Parathyroid adenoma (tissue), 2 donors: ENCODE measurements around the gene RIN3.

ENCODE experiments used
- H2AFZ ChIP-seq: fragments of 300-600 bp; sonication (generic); one replicate; pipeline ENCODE4 v1.7.0; 2017; ENCODE audit warnings: antibody characterized with exemption, mild to moderate bottlenecking
- H3K27ac ChIP-seq: fragments of 300-600 bp; sonication (generic); one replicate; pipeline ENCODE4 v1.7.0; 2017
- H3K27me3 ChIP-seq: fragments of 300-600 bp; sonication (generic); one replicate; pipeline ENCODE4 v1.7.0; 2017; ENCODE audit warnings: low read length; ENCODE audit not compliant: control insufficient read depth, insufficient read depth
- H3K36me3 ChIP-seq: fragments of 300-600 bp; sonication (generic); one replicate; pipeline ENCODE4 v1.7.0; 2017; ENCODE audit warnings: low read length; ENCODE audit not compliant: control insufficient read depth, insufficient read depth
- H3K4me1 ChIP-seq: fragments of 300-600 bp; sonication (generic); one replicate; pipeline ENCODE4 v1.7.0; 2017; ENCODE audit warnings: control low read depth
- H3K4me2 ChIP-seq: fragments of 300-600 bp; sonication (generic); one replicate; pipeline ENCODE4 v1.7.0; 2017; ENCODE audit warnings: low read length
- H3K4me3 ChIP-seq: fragments of 300-600 bp; sonication (generic); one replicate; pipeline ENCODE4 v1.7.0; 2017; ENCODE audit warnings: low read depth, low read length
- H3K79me2 ChIP-seq: fragments of 300-600 bp; sonication (generic); one replicate; pipeline ENCODE4 v1.7.0; 2017; ENCODE audit warnings: control low read depth
- H3K9ac ChIP-seq: fragments of 300-600 bp; sonication (generic); one replicate; pipeline ENCODE4 v1.7.0; 2017; ENCODE audit warnings: mild to moderate bottlenecking
- H3K9me3 ChIP-seq: fragments of 300-600 bp; sonication (generic); one replicate; pipeline ENCODE4 v1.7.0; 2017; ENCODE audit warnings: low read length; ENCODE audit not compliant: control insufficient read depth
- CTCF ChIP-seq: fragments of 300-600 bp; sonication (generic); IDR thresholded peaks from one replicate; pipeline ENCODE4 v1.7.0; 2017; ENCODE audit warnings: antibody characterized with exemption, mild to moderate bottlenecking
- donor health status: primary hyperparathyroidism.

The RIN3 gene

GRCh38 chr14:92475451-92476187 is 38.0 kb upstream of the RIN3 start:
- H3K27me3 ChIP-seq: no peaks in the 10 kb centered on the region
- TF ChIP-seq CTCF: no peak
- no peaks in the 10 kb centered on the region for H3K9me3 ChIP-seq
- no peak overlapping the region for H3K9ac ChIP-seq
- no peaks in the 10 kb centered on the region for H3K79me2 ChIP-seq
- no peak overlapping the region for H3K4me3 ChIP-seq
- H2AFZ ChIP-seq: peak overlapping the region; percentile 45
- peaks cover 22% of the 10 kb centered on the region for H3K4me1 ChIP-seq
- H3K4me2 ChIP-seq: no peak overlapping the region
- peak overlapping the region; percentile 24 for H3K27ac ChIP-seq
- H3K36me3 ChIP-seq: no peaks in the 10 kb centered on the region

- Histone ChIP-seq H3K36me3 (no peaks in the 10 kb centered on the region), H3K4me2 (no peak overlapping the region), H3K4me1 (no peaks in the 10 kb centered on the region), H3K79me2 (no peaks in the 10 kb centered on the region), H3K4me3 (no peak overlapping the region), H3K27ac (no peak overlapping the region), H2AFZ (no peak overlapping the region), H3K9ac (no peak overlapping the region), H3K27me3 (no peaks in the 10 kb centered on the region), H3K9me3 (no peaks in the 10 kb centered on the region)
- TF ChIP-seq CTCF: no peak
Measured at GRCh38 chr14:92480856-92481255, 32.7 kb upstream of the RIN3 start.

GRCh38 chr14:92481386-92481785 is 32.2 kb upstream of the RIN3 start:
- H3K4me2 ChIP-seq: no peak overlapping the region
- H3K27ac ChIP-seq: no peak overlapping the region
- no peak overlapping the region for H2AFZ ChIP-seq
- H3K9ac ChIP-seq: no peak overlapping the region
- no peaks in the 10 kb centered on the region for H3K79me2 ChIP-seq
- H3K36me3 ChIP-seq: no peaks in the 10 kb centered on the region
- H3K4me3 ChIP-seq: no peak overlapping the region
- H3K9me3 ChIP-seq: no peaks in the 10 kb centered on the region
- no peak for TF ChIP-seq CTCF
- no peaks in the 10 kb centered on the region for H3K27me3 ChIP-seq
- H3K4me1 ChIP-seq: no peaks in the 10 kb centered on the region

GRCh38 chr14:92481811-92482555 is 31.6 kb upstream of the RIN3 start:
- no peaks in the 10 kb centered on the region for H3K4me1 ChIP-seq
- H3K27ac ChIP-seq: no peak overlapping the region
- no peak overlapping the region for H3K9ac ChIP-seq
- no peaks in the 10 kb centered on the region for H3K9me3 ChIP-seq
- no peak overlapping the region for H3K4me2 ChIP-seq
- H3K79me2 ChIP-seq: no peaks in the 10 kb centered on the region
- no peak overlapping the region for H2AFZ ChIP-seq
- H3K27me3 ChIP-seq: no peaks in the 10 kb centered on the region
- H3K36me3 ChIP-seq: no peaks in the 10 kb centered on the region
- no peak overlapping the region for H3K4me3 ChIP-seq
- no peak for TF ChIP-seq CTCF
